Prostate gland (tissue), 2 donors: ENCODE results near the gene FAM53B. TPM values are rescaled to one million over a fixed set of nuclear protein-coding genes. Genes with fewer than 3 reads are reported as not detected.

ENCODE experiments used
- DNase-seq: peaks from one replicate; pipeline ENCODE4 v3.0.0-alpha.2; 2019; ENCODE audit warnings: low spot score
- H3K27ac ChIP-seq, 2 donors: fragments of 200-600 bp; sonication (generic); 2 replicates each; pipeline ENCODE4 v1.5.1; 2017 to 2019
- H3K27me3 ChIP-seq: fragments of 200-600 bp; sonication (generic); replicated peaks from 2 replicates; pipeline ENCODE4 v1.5.1; 2019; ENCODE audit not compliant: insufficient read depth
- H3K36me3 ChIP-seq, 2 donors: fragments of 200-600 bp; sonication (generic); 1 replicate in 1 of 2; 2 replicates in 1 of 2; pipeline versions ENCODE4 v1.5.1 to v1.8.1; 2017 to 2019
- H3K4me1 ChIP-seq: fragments of 200-600 bp; sonication (generic); replicated peaks from 2 replicates; pipeline ENCODE4 v1.5.1; 2019
- H3K4me3 ChIP-seq, 2 donors: fragments of 200-600 bp; sonication (generic); 2 replicates each; pipeline ENCODE4 v1.5.1; 2017 to 2019
- H3K9me3 ChIP-seq: fragments of 200-600 bp; sonication (generic); 2 replicates; pipeline ENCODE4 v1.5.1; 2017
- POLR2A ChIP-seq: fragments of 450-650 bp; IDR thresholded peaks from one replicate; pipeline ENCODE4 v1.6.1; 2016; ENCODE audit warnings: antibody characterized with exemption, mild to moderate bottlenecking
- POLR2AphosphoS5 ChIP-seq: sonication (generic); formaldehyde crosslinking; IDR thresholded peaks from one replicate; pipeline ENCODE4 v1.6.1; 2017; ENCODE audit warnings: antibody characterized with exemption
- WGBS: methylation state at CpG from one replicate; pipeline ENCODE4 v1.1.5; 2018; 5-methylcytosine and 5-hydroxymethylcytosine counted together
- intact Hi-C: fragments of 100-400 bp; cut with DNase I; formaldehyde crosslinking; loops from one replicate; pipeline ENCODE4 v1.14.2; 2022
- total RNA-seq, 2 donors: library from RNA; depleted of rRNA; stranded (reverse); fragments of >200 nt; gene quantifications; one replicate each; pipeline ENCODE4 v1.1.0, GENCODE V29; 2016
- TF ChIP-seq, protein P1 (sequence below), 4 experiments: fragments of 200-600 bp in 2 of 4; fragments of 450-650 bp in 2 of 4; sonication (generic) in 2 of 4; IDR thresholded peaks; 1 replicate in 3 of 4; 2 replicates in 1 of 4; pipeline ENCODE4 v1.5.1; 2016 to 2019; ENCODE audit warnings: antibody characterized with exemption in 4 of 4, mild to moderate bottlenecking in 2 of 4, moderate library complexity in 2 of 4

Gene FAM53B
- total RNA-seq, 2 donors from 2014 or later: 28.9 to 101 TPM

DNA sequence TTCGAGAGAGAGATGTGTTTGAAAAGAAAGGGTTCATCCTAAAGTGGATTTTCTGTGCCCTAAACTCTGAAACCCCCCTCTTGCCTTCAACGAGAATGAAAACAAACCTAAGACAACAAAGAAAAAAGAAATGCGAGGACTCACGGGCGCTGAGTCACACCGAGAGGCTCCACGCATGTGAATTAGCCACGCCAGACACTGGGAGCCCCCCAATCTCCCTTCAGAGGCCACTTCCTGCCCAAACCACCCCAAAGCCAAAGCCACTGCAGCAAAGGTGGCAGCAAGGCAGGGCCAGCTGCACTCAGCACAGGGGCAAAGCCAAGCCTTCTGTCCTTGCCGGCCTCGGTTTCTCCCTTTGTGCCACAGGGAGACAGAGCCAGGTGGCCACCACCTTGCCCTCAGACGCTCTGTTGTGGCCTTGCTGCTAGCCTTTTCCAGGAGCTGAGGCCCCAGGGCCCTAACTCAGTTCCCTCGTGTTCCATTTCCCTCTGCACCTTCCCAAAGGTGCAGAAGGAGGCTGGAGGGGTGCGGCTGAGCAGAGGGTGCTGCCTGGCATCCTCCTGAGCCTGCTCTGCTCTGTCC lies 93.3 kb downstream of the FAM53B start:
- Histone ChIP-seq H3K27ac (no peak overlapping the region), H3K4me3 (no peak overlapping the region), H3K4me1 (peaks cover 5% of the 10 kb centered on the region), H3K9me3 (no peaks in the 10 kb centered on the region), H3K27me3 (no peaks in the 10 kb centered on the region), H3K36me3 (no peaks in the 10 kb centered on the region)
- no peak for DNase-seq
- intact Hi-C loops: no loop called here
- TF ChIP-seq POLR2A: no peak
- WGBS: 82% methylated on average over 13 of the region's 13 CpGs

DNA sequence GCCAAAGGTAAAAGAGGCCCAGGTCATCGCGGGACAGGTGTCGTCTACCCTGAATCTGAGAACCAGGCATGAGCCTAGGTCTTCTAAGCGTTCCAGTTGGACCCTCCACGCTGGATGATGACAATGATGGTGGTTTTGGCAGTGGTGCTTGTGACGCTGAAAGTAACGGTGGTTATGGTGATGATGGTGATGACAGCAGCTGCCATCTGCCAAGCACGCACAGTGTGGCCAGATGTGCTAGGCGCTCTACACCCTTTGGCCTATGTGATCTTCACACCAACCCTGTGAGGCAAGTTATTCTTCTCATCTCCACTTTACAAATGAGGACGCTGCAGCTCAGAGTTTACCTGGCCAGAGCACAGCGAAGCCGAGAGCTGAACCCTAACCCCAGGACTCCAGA lies 93.9 kb downstream of the FAM53B start:
- DNase-seq: no peak
- H3K4me1 ChIP-seq: peaks cover 5% of the 10 kb centered on the region
- no peaks in the 10 kb centered on the region for H3K9me3 ChIP-seq
- intact Hi-C loops: no loop called here
- no peaks in the 10 kb centered on the region for H3K36me3 ChIP-seq
- H3K27me3 ChIP-seq: no peaks in the 10 kb centered on the region
- 96% methylated on average over 12 of the region's 12 CpGs for WGBS
- H3K27ac ChIP-seq: no peak overlapping the region
- no peak overlapping the region for H3K4me3 ChIP-seq
- TF ChIP-seq, protein P1, sequence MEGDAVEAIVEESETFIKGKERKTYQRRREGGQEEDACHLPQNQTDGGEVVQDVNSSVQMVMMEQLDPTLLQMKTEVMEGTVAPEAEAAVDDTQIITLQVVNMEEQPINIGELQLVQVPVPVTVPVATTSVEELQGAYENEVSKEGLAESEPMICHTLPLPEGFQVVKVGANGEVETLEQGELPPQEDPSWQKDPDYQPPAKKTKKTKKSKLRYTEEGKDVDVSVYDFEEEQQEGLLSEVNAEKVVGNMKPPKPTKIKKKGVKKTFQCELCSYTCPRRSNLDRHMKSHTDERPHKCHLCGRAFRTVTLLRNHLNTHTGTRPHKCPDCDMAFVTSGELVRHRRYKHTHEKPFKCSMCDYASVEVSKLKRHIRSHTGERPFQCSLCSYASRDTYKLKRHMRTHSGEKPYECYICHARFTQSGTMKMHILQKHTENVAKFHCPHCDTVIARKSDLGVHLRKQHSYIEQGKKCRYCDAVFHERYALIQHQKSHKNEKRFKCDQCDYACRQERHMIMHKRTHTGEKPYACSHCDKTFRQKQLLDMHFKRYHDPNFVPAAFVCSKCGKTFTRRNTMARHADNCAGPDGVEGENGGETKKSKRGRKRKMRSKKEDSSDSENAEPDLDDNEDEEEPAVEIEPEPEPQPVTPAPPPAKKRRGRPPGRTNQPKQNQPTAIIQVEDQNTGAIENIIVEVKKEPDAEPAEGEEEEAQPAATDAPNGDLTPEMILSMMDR (IDR thresholded peaks at IDR 0.05): no peak
- TF ChIP-seq POLR2AphosphoS5 (no peak), POLR2A (no peak)

DNA sequence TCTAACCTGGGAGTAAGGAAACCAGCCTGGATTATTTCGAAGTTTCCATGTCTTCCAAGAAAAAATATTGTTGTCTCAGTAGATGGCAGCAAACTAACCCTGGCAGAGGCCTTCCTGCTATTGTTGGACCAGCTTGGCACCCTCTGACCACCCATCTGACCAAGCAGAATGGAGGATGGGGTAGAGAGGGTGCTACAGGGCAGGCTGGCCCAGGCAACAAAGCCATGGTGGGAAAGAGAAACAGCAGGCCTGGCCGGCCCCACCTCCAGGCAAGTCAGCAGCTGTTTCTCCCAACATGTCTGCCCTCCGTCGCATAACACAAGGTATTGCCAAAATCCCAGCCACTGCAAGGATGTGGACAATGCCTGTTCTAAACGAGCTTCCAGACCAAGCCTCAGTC lies 95.0 kb downstream of the FAM53B start:
- Histone ChIP-seq H3K9me3 (no peaks in the 10 kb centered on the region), H3K27ac (peak overlapping the region in 1 of 2 donors; percentile 15), H3K27me3 (no peaks in the 10 kb centered on the region), H3K4me1 (peaks cover 5% of the 10 kb centered on the region), H3K4me3 (no peak overlapping the region), H3K36me3 (no peaks in the 10 kb centered on the region)
- intact Hi-C loops: loop anchor here (5.0 kb wide), 2 partner anchors 93 to 112 kb away; partner anchors contain the start of gene FAM53B
- no peak for TF ChIP-seq POLR2AphosphoS5
- TF ChIP-seq, protein P1 (IDR thresholded peaks at IDR 0.05): no peak
- no peak for TF ChIP-seq POLR2A
- no peak for DNase-seq
- WGBS: 28% methylated on average over 5 of the region's 5 CpGs

DNA sequence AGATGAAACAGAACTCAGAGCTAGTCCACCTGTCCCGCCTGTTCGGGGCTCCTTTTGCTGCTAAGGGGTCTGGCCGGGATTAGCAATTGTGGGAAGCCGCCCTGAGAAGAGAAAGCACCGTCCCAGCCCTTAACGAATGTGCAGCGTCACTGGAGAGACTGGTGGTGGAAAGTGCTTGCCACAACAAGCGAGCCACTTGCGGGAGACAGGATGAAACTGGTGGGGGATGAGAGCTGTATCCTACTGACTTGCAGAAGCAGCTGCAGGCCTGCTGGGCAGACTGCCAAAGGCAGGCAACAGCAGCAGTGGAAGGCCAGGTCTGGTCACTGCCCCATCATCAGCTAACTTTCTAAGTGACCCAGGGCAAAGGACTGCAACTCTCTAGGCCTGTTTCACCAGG lies 95.4 kb downstream of the FAM53B start:
- peak overlapping the region in 1 of 2 donors; percentile 28 for H3K27ac ChIP-seq
- no peaks in the 10 kb centered on the region for H3K27me3 ChIP-seq
- TF ChIP-seq POLR2AphosphoS5 (no peak), POLR2A (no peak)
- TF ChIP-seq, protein P1 (IDR thresholded peaks at IDR 0.05): no peak
- H3K4me3 ChIP-seq: no peak overlapping the region
- intact Hi-C loops: loop anchor here (5.0 kb wide), 2 partner anchors 94 to 111 kb away; partner anchors contain the start of gene FAM53B
- 26% methylated on average over 9 of the region's 9 CpGs for WGBS
- no peaks in the 10 kb centered on the region for H3K9me3 ChIP-seq
- DNase-seq: no peak
- no peaks in the 10 kb centered on the region for H3K36me3 ChIP-seq
- H3K4me1 ChIP-seq: peaks cover 5% of the 10 kb centered on the region

DNA sequence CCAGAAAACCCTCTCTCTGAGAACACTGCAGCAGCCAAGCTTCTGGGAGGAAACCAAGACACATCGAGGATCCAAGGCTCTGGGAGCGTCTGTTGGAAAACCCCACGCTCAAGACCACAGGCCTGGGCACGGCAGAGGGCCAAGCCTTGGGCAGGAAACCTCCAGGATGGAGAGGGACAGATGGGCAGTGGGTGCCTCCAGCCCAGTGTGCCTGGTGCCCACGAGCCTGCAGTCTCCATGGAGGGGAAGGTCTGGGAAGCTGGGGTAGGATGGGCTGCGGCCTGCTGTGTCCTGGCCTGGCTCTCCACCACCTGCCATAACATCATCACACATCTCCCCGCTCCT lies 96.1 kb downstream of the FAM53B start:
- H3K27ac ChIP-seq: peak overlapping the region; percentile 3 to 28
- no peaks in the 10 kb centered on the region for H3K27me3 ChIP-seq
- no peak for DNase-seq
- WGBS: 46% methylated on average over 7 of the region's 7 CpGs
- H3K36me3 ChIP-seq: no peaks in the 10 kb centered on the region
- TF ChIP-seq, protein P1 (IDR thresholded peaks at IDR 0.05): no peak
- TF ChIP-seq POLR2A (no peak), POLR2AphosphoS5 (no peak)
- H3K4me1 ChIP-seq: peaks cover 5% of the 10 kb centered on the region
- intact Hi-C loops: loop anchor here (5.0 kb wide), 2 partner anchors 94 to 111 kb away; partner anchors contain the start of gene FAM53B
- no peaks in the 10 kb centered on the region for H3K9me3 ChIP-seq
- no peak overlapping the region for H3K4me3 ChIP-seq
